ENCODE results near the gene SIAH2.

Gene SIAH2

GRCh38 chr3:150721285-150722130 lies 41.5 kb downstream of the SIAH2 start:
- no peak for TF ChIP-seq GATA2 (IDR thresholded peaks at IDR 0.05; ENCODE audit: low read depth, low read length)
- no peak for TF ChIP-seq GATA3 (IDR thresholded peaks at IDR 0.05; ENCODE audit: low read depth, low read length)

GRCh38 chr3:150720444-150720843 lies 42.5 kb downstream of the SIAH2 start:
- no peak for TF ChIP-seq GATA2 (IDR thresholded peaks at IDR 0.05; ENCODE audit: low read depth, low read length)

GRCh38 chr3:150710097-150710496 lies 52.9 kb downstream of the SIAH2 start:
- TF ChIP-seq GATA3 (IDR thresholded peaks at IDR 0.05; ENCODE audit: low read depth, low read length) = no peak
- no peak for TF ChIP-seq GATA2 (IDR thresholded peaks at IDR 0.05; ENCODE audit: low read depth, low read length)

GRCh38 chr3:150703756-150704344 lies 59.1 kb downstream of the SIAH2 start, which contains the start of gene ERICH6:
ERICH6 (minus strand) TSS chr3:150703920; CDS start chr3:150703898, 22 bp downstream.
- no peak for TF ChIP-seq GATA3 (IDR thresholded peaks at IDR 0.05; ENCODE audit: low read depth, low read length)
- no peak for TF ChIP-seq GATA2 (IDR thresholded peaks at IDR 0.05; ENCODE audit: low read depth, low read length)

- no peak for TF ChIP-seq GATA3 (IDR thresholded peaks at IDR 0.05; ENCODE audit: low read depth, low read length)
- no peak for TF ChIP-seq GATA2 (IDR thresholded peaks at IDR 0.05; ENCODE audit: low read depth, low read length)
Measured at GRCh38 chr3:150703299-150703755, 59.6 kb downstream of the SIAH2 start.

GRCh38 chr3:150699068-150699639 lies 63.8 kb downstream of the SIAH2 start:
- no peak for TF ChIP-seq GATA3 (IDR thresholded peaks at IDR 0.05; ENCODE audit: low read depth, low read length)
- no peak for TF ChIP-seq GATA2 (IDR thresholded peaks at IDR 0.05; ENCODE audit: low read depth, low read length)

GRCh38 chr3:150697646-150698045 lies 65.3 kb downstream of the SIAH2 start:
- TF ChIP-seq GATA2 (IDR thresholded peaks at IDR 0.05; ENCODE audit: low read depth, low read length) (no peak), GATA3 (IDR thresholded peaks at IDR 0.05; ENCODE audit: low read depth, low read length) (no peak)

- TF ChIP-seq GATA3 (IDR thresholded peaks at IDR 0.05; ENCODE audit: low read depth, low read length) (no peak), GATA2 (IDR thresholded peaks at IDR 0.05; ENCODE audit: low read depth, low read length) (no peak)
Measured at GRCh38 chr3:150691414-150692040, 71.4 kb downstream of the SIAH2 start.

All from SH-SY5Y (cell line).